HG02970 (cell line): ENCODE data around the gene IL37.

ENCODE experiments used
- ATAC-seq: cut with Tn5 transposase; IDR thresholded peaks from one replicate; pipeline ENCODE4 v1.9.1; 2021; ENCODE audit warnings: mild to moderate bottlenecking, moderate library complexity, moderate number of reproducible peaks; ENCODE audit not compliant: unreplicated experiment, low FRiP score

The IL37 gene

DNA sequence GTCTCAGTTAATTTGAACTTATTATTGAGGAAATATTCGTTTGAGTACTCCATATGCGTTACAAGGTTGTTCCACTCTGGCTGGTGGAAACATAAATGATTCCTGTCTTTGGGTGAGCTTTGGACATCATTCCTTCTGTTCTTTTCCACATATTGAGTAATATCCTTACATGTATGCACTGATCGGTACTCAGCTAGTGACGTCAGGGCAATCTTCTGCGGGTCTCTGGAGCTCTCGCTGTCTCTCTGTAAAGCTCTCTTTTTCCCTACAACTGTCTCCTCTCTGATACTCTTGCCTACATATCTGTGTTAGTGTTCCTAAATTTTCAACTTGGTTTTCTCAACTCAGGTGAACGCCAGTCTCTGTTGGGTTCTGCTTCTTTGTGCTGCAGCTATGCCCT, 43.4 kb downstream of the IL37 start:
- ATAC-seq: no peak

DNA sequence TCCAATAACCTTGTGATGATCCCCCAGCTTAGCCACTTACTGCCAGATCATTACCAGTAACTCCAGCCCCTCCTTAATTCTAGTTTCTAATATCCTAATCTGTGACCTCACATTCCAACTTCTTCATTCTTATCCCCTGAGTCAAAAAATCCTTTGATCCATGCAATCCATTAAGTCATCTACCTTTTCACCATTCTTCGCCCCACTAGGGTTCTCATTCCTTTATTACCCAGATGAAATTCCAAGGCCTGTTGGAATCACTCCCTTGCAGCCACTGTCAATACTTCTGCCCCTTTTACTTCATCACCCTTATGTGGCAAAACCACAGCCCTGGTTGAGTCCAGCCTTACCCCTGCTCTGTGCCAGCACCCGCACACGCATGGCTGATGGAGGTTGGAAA, 46.5 kb downstream of the IL37 start:
- no peak for ATAC-seq

GRCh38 chr2:112958428-112959108, 47.6 kb downstream of the IL37 start:
- no peak for ATAC-seq

GRCh38 chr2:112959109-112959812, 48.3 kb downstream of the IL37 start:
- ATAC-seq: no peak

DNA sequence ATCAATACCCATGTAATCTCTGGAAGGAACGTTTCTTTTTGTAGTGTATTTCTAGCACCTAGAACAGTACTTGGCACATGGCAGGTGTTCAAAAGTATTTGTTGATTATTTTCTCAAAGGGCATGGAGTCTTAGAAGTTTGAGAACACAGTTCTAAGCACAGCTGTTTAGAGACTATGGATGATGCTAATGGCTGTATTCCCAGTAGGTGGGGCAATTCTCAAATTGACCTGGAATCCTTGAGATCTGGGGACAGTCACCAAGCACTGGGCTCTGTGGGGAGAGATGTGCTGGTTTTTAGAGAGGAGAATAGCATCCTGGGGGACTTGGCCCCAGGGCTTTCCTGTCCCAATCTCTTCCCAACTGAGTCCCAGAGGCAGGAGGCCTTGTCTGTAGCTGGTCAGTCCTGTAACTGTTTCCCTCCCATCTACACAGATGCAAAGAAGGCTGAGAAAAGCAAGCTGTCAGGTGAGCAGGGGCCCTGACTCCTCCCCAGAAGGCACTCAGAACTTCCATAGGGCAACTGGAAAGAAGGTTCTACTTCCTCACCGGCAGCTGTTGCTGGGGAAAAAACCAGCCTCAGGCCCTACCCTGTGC, 49.4 kb downstream of the IL37 start:
- no peak for ATAC-seq

DNA sequence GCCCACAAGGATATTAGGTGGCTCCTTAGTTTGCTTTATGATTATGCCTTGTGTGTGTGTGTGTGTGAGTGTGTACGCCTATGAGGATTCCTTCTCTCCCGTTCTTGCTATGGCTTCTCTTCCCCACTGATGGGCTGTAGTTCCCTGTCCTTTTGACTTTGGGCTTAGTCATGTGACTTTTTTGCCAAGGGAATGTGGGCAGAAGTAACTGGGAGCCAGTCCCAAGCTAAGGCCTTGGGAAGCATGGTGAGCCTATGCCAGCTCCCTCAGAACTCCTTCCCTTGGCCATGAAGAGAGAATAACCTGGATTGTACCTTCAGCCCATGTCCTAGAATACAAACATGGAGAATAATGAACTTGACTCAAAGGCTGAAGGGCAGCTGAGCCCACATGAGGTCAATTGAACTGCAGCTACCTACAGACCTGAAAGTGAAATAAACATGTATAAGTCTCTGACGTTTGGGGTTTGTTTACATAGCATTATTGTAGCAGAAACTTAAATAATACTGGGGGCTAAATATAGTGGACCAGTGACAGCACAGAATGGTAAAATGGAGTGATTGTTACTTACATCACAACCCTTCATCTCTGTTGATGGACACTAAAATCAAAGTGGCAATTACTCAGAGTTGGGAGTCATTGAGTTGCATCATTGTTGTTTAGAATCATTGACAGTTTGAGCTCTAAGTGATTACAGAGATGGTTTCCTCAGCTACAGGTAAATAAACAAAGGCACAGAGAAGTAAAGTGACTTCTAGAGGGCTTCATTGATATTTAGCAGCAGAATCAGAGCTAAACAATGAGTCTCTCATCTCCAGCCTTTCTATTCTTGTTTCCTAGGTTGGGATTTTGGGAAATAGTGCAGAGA, 51.6 kb downstream of the IL37 start:
- ATAC-seq: no peak

DNA sequence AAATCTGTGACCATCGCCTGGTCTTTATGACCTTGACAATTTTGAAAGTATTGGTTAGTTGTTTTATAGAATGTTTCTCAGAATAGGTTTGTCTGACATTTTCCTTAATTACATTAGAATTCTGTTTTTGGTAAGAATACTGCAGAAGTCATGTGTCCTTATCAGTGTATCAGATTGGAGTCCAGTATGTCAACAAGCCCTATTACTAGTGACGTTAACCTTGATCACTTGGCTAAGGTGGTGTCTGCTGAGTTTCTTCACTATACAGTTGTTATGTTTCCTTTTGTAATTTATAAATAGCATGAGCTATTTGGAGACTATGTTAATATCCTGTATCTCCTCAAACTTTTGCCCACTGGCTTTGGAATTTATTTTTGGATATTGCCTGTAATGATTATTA, 56.1 kb downstream of the IL37 start:
- ATAC-seq: no peak
